GM06990 (cell line): ENCODE measurements around the gene ATG7.

ENCODE experiments used
- DNase-seq: peaks from one replicate; pipeline ENCODE4 v3.0.0-alpha.2; 2011; ENCODE audit not compliant: insufficient read length; ENCODE audit errors: extremely low read depth
- H3K27me3 ChIP-seq: replicated peaks from 2 replicates; pipeline ENCODE4 v1.6.0; 2011; ENCODE audit warnings: low read length; ENCODE audit not compliant: control insufficient read depth, insufficient read depth
- H3K36me3 ChIP-seq: 2 replicates; pipeline ENCODE4 v1.5.1; 2011; ENCODE audit warnings: low read length; ENCODE audit not compliant: control insufficient read depth, insufficient read depth
- H3K4me3 ChIP-seq: replicated peaks from 2 replicates; pipeline ENCODE4 v1.5.1; 2011; ENCODE audit warnings: low read depth, mild to moderate bottlenecking, control low read depth, low read length
- CTCF ChIP-seq: IDR thresholded peaks from 2 replicates; pipeline ENCODE4 v1.5.1; 2011; ENCODE audit warnings: low read length, control low read depth, mild to moderate bottlenecking, inconsistent platforms; ENCODE audit not compliant: insufficient read depth, poor library complexity, severe bottlenecking

Gene ATG7

DNA sequence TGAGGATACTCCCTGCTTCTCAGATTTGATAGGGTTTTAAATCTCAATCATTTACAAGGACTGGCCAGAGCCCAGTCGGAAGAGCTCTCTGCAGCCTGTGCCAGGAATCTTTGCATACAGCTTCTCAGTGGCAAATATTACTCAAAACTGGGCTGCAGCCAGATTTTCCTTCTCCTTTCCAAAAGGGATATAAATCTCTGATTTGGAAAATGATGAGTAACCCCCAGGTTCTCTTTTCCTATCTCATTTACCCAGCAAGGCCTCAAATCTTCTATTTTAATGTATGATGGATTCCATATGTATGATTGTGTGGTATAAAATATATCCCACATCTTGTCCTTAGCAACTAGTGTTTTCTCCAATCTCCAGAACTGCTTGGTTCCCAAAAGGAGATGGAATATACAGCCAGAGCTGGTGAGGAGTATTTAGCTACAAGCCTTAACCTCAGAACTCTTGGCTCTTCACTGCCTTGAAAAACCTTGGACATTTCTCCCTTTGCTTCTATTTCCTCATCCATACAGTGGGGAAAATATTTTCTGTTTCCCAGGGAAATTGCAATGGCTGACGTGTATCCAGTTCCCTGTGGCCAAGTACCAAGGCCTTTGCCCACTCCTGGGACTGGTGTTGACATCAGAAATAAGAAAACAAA, 114.4 kb downstream of the ATG7 start:
- TF ChIP-seq CTCF = no peak
- Histone ChIP-seq H3K36me3 (no peaks in the 10 kb centered on the region; the same call in none of the 2 replicates), H3K27me3 (no peaks in the 10 kb centered on the region), H3K4me3 (no peak overlapping the region)
- no peak for DNase-seq

DNA sequence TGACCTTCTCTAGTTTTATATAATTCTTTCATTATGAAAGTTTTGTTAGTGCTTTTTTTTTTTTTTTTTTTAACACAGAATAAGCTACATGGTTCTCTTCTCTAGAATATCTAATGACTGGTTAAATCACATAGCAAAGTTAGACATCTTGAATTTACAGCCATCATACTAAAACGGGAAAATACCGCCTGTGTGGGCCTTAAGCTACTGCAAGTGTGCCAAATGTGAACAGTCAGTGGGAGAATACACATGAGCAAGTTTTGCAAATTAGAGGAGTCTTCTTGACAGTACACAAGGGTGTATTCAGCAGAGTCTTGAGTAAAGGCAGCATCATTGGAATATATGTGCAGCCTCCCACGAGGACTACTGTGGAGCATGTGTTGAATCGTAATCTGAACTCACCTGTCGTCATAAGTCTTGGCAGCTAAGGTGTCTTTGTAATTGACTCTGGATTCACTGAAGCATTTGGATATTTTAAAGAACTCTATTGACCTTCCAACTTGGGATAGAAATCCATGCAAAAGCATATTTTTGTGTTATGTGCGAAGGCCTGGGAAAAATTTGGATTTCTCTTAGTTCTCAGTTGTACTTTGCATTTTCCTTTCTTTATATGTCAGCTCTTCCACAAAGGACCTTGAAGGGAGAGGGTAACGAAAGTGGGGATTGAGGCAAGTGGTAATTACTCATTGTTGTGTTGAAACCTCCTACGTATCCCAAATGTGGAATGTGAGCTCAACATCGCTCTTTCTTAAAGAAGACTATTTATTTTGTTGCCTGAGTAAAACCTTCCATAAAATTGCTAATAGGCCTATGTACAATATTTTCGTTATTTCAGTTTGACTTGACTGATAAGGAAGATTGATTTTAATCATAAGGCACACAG, 117.4 kb downstream of the ATG7 start:
- no peak overlapping the region for H3K4me3 ChIP-seq
- no peaks in the 10 kb centered on the region; the same call in none of the 2 replicates for H3K36me3 ChIP-seq
- TF ChIP-seq CTCF = no peak
- DNase-seq = no peak
- no peaks in the 10 kb centered on the region for H3K27me3 ChIP-seq

DNA sequence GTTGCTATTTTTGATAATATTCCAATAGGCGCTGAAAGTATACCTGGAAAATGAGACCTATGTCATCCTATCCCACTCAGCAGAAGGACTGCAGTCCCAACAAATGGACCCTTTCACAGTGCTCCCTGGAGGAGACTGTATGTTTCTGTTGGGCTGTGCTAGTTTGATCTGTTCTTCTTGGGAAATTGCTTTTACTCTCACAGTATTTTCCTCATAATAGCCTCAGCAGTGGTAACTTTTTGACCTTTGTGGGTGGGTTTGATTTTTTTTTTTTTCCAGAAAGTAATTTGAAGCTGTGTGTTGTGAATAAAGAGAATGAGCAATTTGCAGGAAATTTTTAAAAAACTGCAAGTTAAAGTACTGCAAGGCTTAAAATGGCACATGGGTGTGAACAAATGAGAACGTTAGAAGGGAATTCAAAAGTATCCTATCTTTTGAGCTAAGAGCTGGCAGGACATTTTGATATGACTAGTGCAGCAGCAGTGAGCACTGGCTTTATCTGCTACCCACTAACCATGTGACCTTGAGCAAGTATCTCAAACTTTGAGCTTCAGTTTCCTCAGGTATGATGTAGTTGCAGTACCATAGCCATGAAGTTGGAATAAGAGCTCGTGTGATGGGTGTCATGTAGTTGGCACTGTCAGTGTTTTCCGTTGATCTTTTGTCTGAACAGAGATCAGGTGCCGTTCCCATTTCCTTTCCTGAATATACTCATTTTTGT, 118.4 kb downstream of the ATG7 start:
- no peak for TF ChIP-seq CTCF
- no peak for DNase-seq
- Histone ChIP-seq H3K27me3 (no peaks in the 10 kb centered on the region), H3K4me3 (no peak overlapping the region), H3K36me3 (no peaks in the 10 kb centered on the region; the same call in none of the 2 replicates)

GRCh38 chr3:11391174-11391879, 119.1 kb downstream of the ATG7 start:
- H3K4me3 ChIP-seq = no peak overlapping the region
- H3K36me3 ChIP-seq = no peaks in the 10 kb centered on the region; the same call in 1 of the 2 replicates
- no peaks in the 10 kb centered on the region for H3K27me3 ChIP-seq
- DNase-seq = no peak
- no peak for TF ChIP-seq CTCF

GRCh38 chr3:11392014-11392859, 120.0 kb downstream of the ATG7 start:
- no peak overlapping the region for H3K4me3 ChIP-seq
- no peaks in the 10 kb centered on the region for H3K27me3 ChIP-seq
- H3K36me3 ChIP-seq = no peaks in the 10 kb centered on the region; the same call in 1 of the 2 replicates
- DNase-seq = no peak
- no peak for TF ChIP-seq CTCF
